HG03378 (cell line): ENCODE results near the gene LDLR.
"Not testable (repeated sequence)": the region's sequence is repeated elsewhere in the genome, so short reads cannot be mapped to it uniquely, and the experiment has no call there.

ENCODE experiments used
- ATAC-seq: cut with Tn5 transposase; IDR thresholded peaks from one replicate; pipeline ENCODE4 v1.9.1; 2021; ENCODE audit warnings: mild to moderate bottlenecking, moderate library complexity; ENCODE audit not compliant: unreplicated experiment

LDLR gene

GRCh38 chr19:11103667-11104066 is 14.4 kb downstream of the LDLR start:
- not testable (repeated sequence) for ATAC-seq

GRCh38 chr19:11105014-11105636 is 15.9 kb downstream of the LDLR start:
- no peak for ATAC-seq

GRCh38 chr19:11106477-11106876 is 17.2 kb downstream of the LDLR start:
- no peak for ATAC-seq

GRCh38 chr19:11108746-11109145 is 19.5 kb downstream of the LDLR start:
- ATAC-seq: no peak

GRCh38 chr19:11111117-11111770 is 22.0 kb downstream of the LDLR start:
- no peak for ATAC-seq

- ATAC-seq: no peak
Measured at GRCh38 chr19:11111771-11112144, 22.5 kb downstream of the LDLR start.

- ATAC-seq: no peak
Measured at GRCh38 chr19:11113140-11113708, 24.0 kb downstream of the LDLR start.

- ATAC-seq: no peak
Measured at GRCh38 chr19:11115042-11115441, 25.8 kb downstream of the LDLR start.

GRCh38 chr19:11115895-11116446 is 26.7 kb downstream of the LDLR start:
- ATAC-seq: no peak

GRCh38 chr19:11116507-11116906 is 27.2 kb downstream of the LDLR start:
- no peak for ATAC-seq

GRCh38 chr19:11121963-11122362 is 32.7 kb downstream of the LDLR start:
- not testable (repeated sequence) for ATAC-seq

- no peak for ATAC-seq
Measured at GRCh38 chr19:11123114-11123513, 33.9 kb downstream of the LDLR start.

GRCh38 chr19:11124157-11124556 is 34.9 kb downstream of the LDLR start:
- not testable (repeated sequence) for ATAC-seq

GRCh38 chr19:11125994-11126685 is 36.9 kb downstream of the LDLR start:
- ATAC-seq: no peak

- ATAC-seq: no peak
Measured at GRCh38 chr19:11127905-11128304, 38.6 kb downstream of the LDLR start.

- ATAC-seq: no peak
Measured at GRCh38 chr19:11130824-11131455, 41.7 kb downstream of the LDLR start.

- ATAC-seq: no peak
Measured at GRCh38 chr19:11131471-11131870, 42.2 kb downstream of the LDLR start.

- no peak for ATAC-seq
Measured at GRCh38 chr19:11136400-11137101, 47.3 kb downstream of the LDLR start.

- ATAC-seq: no peak
Measured at GRCh38 chr19:11137542-11138384, 48.5 kb downstream of the LDLR start.
